Sigmoid colon (tissue), 3 donors: ENCODE results near the gene KCTD16.

Experiments
- POLR2A ChIP-seq, 2 donors: fragments of 450-650 bp; IDR thresholded peaks; one replicate each; pipeline ENCODE4 v1.6.1; 2016; ENCODE audit warnings: antibody characterized with exemption in 2 of 2, mild to moderate bottlenecking in 2 of 2, moderate library complexity in 2 of 2
- TF ChIP-seq, protein P1 (sequence below), 4 experiments: fragments of 450-650 bp in 3 of 4; fragments of 200-600 bp in 1 of 4; IDR thresholded peaks; one replicate each; pipeline ENCODE4 v1.5.1; 2016 to 2019; ENCODE audit warnings: antibody characterized with exemption in 4 of 4, mild to moderate bottlenecking in 3 of 4, moderate library complexity in 2 of 4

DNA sequence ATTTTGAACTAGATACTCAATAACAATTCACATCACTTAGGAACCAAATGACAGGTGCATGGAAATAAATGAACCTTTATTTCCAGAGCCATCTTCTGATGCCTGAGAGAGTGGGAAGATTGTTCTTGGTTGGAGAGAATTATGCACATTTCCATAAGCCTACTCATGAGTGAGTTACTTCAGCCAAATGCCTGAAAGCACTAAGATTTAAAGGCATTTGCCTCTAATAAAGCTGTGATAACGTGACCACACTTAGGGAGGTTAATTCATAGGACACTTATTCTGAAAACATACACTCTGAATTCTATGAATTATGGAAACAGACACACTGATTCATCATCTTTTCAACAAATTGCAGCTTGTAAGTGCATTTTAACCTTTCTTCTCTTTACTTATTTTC lies 40.0 kb downstream of the KCTD16 start:
- TF ChIP-seq, protein P1, sequence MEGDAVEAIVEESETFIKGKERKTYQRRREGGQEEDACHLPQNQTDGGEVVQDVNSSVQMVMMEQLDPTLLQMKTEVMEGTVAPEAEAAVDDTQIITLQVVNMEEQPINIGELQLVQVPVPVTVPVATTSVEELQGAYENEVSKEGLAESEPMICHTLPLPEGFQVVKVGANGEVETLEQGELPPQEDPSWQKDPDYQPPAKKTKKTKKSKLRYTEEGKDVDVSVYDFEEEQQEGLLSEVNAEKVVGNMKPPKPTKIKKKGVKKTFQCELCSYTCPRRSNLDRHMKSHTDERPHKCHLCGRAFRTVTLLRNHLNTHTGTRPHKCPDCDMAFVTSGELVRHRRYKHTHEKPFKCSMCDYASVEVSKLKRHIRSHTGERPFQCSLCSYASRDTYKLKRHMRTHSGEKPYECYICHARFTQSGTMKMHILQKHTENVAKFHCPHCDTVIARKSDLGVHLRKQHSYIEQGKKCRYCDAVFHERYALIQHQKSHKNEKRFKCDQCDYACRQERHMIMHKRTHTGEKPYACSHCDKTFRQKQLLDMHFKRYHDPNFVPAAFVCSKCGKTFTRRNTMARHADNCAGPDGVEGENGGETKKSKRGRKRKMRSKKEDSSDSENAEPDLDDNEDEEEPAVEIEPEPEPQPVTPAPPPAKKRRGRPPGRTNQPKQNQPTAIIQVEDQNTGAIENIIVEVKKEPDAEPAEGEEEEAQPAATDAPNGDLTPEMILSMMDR (IDR thresholded peaks at IDR 0.05), result no peak
- TF ChIP-seq POLR2A (IDR thresholded peaks at IDR 0.05), result no peak
